Colonic mucosa (tissue), 4 donors: Measurements from ENCODE around the gene DOK5. TPM values are rescaled to one million over a fixed set of nuclear protein-coding genes. Genes with fewer than 3 reads are reported as not detected.

Experiments
- DNase-seq: peaks from one replicate; pipeline ENCODE4 v3.0.0-alpha.2; 2020
- H3K27ac ChIP-seq: fragments of 200-600 bp; one replicate; pipeline ENCODE4 v1.8.0; 2021
- H3K27me3 ChIP-seq: fragments of 200-600 bp; one replicate; pipeline ENCODE4 v1.8.0; 2021
- H3K36me3 ChIP-seq: fragments of 200-600 bp; one replicate; pipeline ENCODE4 v1.8.0; 2021
- H3K4me1 ChIP-seq: fragments of 200-600 bp; one replicate; pipeline ENCODE4 v1.8.0; 2021; ENCODE audit warnings: mild to moderate bottlenecking
- H3K4me3 ChIP-seq: fragments of 200-600 bp; one replicate; pipeline ENCODE4 v1.8.0; 2021
- H3K9ac ChIP-seq, 2 donors: one replicate each; pipeline ENCODE4 v1.7.0; 2013; ENCODE audit warnings: control low read depth in 2 of 2, low read depth in 2 of 2, low read length in 2 of 2
- H3K9me3 ChIP-seq: fragments of 200-600 bp; one replicate; pipeline ENCODE4 v1.8.0; 2021
- intact Hi-C: fragments of 100-400 bp; cut with DNase I; formaldehyde crosslinking; loops from one replicate; pipeline ENCODE4 v1.14.1; 2022
- total RNA-seq, 2 donors: library from RNA; stranded (reverse); fragmentation: NEBNext Ultra II Directional in 1 of 2; extraction: Animal tissue kit (Norgen Biotek cat#: 25700) in 1 of 2; gene quantifications; one replicate each; pipeline ENCODE4 v1.2.1, GENCODE V29; 2021
- TF ChIP-seq, protein P1 (sequence below): fragments of 200-600 bp; IDR thresholded peaks from one replicate; pipeline ENCODE4 v1.8.0; 2022; ENCODE audit warnings: antibody characterized with exemption, mild to moderate bottlenecking
- donor health status: healthy.
- donor health status: DM: no; HTN: no; CAD: no.
- donor health status: DM: no; HTN: no; CAD: no.

The DOK5 gene
- total RNA-seq, 2 donors from 2014 or later = 0.80 TPM; not detected in 1

DNA sequence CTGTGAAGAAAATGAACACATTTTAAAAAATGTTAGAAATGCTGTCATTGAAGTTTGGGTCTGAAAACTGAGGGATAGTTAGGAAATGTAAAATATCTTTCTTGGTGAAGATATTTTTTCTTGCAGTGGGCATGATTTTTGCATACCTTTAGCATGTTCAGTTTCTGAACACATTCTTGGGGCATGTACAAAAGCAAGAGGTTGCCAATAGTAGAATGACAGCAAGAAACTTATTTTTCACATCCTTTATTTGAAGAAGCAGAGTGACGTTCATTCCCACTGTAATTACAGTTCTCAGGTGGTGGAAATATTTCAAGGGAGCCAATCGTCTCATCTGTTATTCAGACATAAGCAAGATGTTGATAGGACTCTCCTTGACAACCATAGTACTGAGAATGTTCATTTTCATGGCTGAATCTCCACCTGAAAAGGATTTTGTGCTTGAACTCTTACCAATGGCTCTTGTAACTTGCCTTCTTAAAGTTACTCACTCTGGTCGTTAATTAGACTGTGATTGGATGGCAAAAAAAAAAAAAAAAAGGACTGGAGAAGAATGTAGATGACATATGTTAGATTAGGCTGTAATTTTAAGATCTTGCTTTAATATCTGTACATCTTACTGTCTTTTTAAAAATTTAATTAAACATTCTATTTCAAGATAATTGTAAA is 74.4 kb downstream of the DOK5 start:
- DNase-seq = no peak
- TF ChIP-seq, protein P1, sequence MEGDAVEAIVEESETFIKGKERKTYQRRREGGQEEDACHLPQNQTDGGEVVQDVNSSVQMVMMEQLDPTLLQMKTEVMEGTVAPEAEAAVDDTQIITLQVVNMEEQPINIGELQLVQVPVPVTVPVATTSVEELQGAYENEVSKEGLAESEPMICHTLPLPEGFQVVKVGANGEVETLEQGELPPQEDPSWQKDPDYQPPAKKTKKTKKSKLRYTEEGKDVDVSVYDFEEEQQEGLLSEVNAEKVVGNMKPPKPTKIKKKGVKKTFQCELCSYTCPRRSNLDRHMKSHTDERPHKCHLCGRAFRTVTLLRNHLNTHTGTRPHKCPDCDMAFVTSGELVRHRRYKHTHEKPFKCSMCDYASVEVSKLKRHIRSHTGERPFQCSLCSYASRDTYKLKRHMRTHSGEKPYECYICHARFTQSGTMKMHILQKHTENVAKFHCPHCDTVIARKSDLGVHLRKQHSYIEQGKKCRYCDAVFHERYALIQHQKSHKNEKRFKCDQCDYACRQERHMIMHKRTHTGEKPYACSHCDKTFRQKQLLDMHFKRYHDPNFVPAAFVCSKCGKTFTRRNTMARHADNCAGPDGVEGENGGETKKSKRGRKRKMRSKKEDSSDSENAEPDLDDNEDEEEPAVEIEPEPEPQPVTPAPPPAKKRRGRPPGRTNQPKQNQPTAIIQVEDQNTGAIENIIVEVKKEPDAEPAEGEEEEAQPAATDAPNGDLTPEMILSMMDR = no peak
- no peaks in the 10 kb centered on the region for H3K27me3 ChIP-seq
- no peaks in the 10 kb centered on the region for H3K36me3 ChIP-seq
- no peak overlapping the region for H3K9ac ChIP-seq
- H3K4me1 ChIP-seq = no peaks in the 10 kb centered on the region
- H3K4me3 ChIP-seq = no peak overlapping the region
- no peak overlapping the region for H3K27ac ChIP-seq
- H3K9me3 ChIP-seq = no peaks in the 10 kb centered on the region
- intact Hi-C loops = no loop called here

DNA sequence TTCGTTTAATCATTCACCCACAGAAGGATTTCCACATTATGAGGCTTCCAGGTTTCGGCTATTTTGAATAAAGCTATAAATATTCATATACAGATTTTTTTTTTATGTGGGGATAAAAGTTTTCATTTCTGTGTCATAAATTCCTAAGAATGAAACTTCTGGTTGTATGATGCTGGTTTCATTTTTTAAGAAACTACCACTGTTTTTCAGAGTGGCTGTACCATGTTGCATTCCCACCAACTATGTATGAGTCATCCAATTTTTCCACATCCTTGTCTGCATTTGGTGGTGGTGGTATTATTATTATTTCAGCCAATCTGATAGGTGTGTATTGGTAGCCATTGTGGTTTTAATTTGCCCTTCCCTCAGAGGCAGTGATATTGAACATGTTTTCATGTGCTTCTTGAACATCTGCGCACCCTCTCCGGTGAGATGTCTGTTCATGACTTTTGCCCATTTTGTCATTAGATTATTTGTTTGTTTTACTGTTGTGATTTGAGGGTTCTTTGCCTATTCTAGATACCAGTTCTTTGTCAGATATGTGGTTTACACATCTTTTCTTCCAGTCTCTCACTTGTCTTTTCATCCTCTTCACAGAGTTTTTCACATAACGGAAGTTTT is 75.5 kb downstream of the DOK5 start:
- Histone ChIP-seq H3K27ac (no peak overlapping the region), H3K9ac (no peak overlapping the region), H3K9me3 (no peaks in the 10 kb centered on the region), H3K36me3 (no peaks in the 10 kb centered on the region), H3K4me3 (no peak overlapping the region), H3K4me1 (no peaks in the 10 kb centered on the region), H3K27me3 (no peaks in the 10 kb centered on the region)
- intact Hi-C loops = no loop called here
- TF ChIP-seq, protein P1 = no peak
- no peak for DNase-seq

DNA sequence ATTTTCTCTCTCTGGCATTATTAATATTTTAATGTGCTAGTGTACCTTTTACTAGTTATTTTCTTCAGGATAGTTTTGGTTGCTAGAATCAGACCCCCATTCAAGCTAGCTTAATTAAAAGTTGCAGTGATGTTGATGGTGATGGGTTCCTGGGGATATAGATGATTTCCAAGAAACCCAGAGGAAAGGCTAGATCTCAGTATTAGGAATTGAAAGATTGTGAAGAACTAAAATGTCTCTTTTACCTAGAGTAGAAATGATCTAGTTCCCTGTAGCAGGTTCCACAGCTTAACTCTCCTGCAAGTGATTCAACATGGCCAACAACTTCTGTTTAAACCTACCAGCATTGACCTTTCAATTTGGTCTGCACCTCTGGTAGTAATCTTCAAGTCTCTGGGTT is 78.6 kb downstream of the DOK5 start:
- TF ChIP-seq, protein P1 = no peak
- Histone ChIP-seq H3K36me3 (no peaks in the 10 kb centered on the region), H3K27me3 (no peaks in the 10 kb centered on the region), H3K9ac (no peak overlapping the region), H3K9me3 (no peaks in the 10 kb centered on the region), H3K27ac (no peak overlapping the region), H3K4me3 (no peak overlapping the region), H3K4me1 (no peaks in the 10 kb centered on the region)
- intact Hi-C loops = no loop called here
- no peak for DNase-seq

DNA sequence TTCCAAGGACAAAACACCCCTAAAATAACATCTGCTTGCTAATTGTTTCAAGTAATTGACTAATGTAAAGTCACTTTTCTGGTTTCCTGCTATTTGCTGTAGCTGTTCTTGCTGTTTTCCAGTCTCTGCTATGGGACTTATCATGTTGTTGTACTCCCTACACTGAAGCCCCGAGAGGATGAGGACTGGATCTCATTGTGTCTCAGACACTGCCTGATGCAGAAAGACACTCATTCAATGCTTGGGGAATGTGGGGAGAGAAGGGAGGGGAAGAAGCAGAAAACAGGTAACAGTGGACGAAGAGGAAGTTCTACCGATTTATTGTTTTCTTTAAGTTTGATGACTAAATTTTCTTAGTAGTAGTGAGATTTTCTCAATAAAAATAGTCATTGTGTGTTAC is 79.8 kb downstream of the DOK5 start:
- TF ChIP-seq, protein P1 = no peak
- no peaks in the 10 kb centered on the region for H3K36me3 ChIP-seq
- H3K9ac ChIP-seq = no peak overlapping the region
- H3K4me3 ChIP-seq = no peak overlapping the region
- no peaks in the 10 kb centered on the region for H3K27me3 ChIP-seq
- no peaks in the 10 kb centered on the region for H3K9me3 ChIP-seq
- no peak for DNase-seq
- intact Hi-C loops = no loop called here
- H3K4me1 ChIP-seq = no peaks in the 10 kb centered on the region
- no peak overlapping the region for H3K27ac ChIP-seq

DNA sequence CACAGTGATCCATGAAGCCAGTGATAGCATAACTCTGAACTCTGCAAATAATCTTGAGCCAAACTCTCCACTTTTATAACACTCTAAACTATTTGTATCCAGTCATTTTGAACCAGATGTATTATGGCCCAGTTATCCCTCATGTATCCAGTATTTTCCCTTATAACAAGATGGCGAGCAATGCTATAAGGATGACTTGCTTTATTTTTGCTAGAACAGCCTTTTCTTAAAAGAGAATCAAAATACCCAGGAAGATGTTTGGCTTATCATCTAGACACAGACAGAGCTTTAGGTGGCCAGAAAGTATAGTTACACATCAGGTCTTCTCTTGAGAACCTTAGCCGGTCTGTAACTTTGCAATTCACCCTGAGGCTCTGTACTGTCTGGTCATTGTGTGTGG is 81.0 kb downstream of the DOK5 start:
- TF ChIP-seq, protein P1 = no peak
- no peaks in the 10 kb centered on the region for H3K4me1 ChIP-seq
- no peak overlapping the region for H3K27ac ChIP-seq
- H3K9me3 ChIP-seq = no peaks in the 10 kb centered on the region
- no peak for DNase-seq
- no peaks in the 10 kb centered on the region for H3K36me3 ChIP-seq
- no peak overlapping the region for H3K9ac ChIP-seq
- H3K27me3 ChIP-seq = no peaks in the 10 kb centered on the region
- H3K4me3 ChIP-seq = no peak overlapping the region
- intact Hi-C loops = no loop called here
